ENCODE data around the gene LATS2. TPM values are rescaled to one million over a fixed set of nuclear protein-coding genes. Genes with fewer than 3 reads are reported as not detected.

The LATS2 gene
- total RNA-seq, 3 donors from 2014 or later (not counting 1 experiment from before 2014, with no cell fraction given): 28.8 to 34.8 (median 29.0) TPM

GRCh38 chr13:21037656-21038055, 23.7 kb downstream of the LATS2 start:
- 92% methylated on average over 8 of the region's 8 CpGs for WGBS (ENCODE audit: insufficient coverage)
- no peaks in the 10 kb centered on the region for H3K9me3 ChIP-seq (ENCODE audit: control insufficient read depth, insufficient read depth, low read length)
- TF ChIP-seq CTCF (IDR thresholded peaks at IDR 0.05): no peak
- Mint-ChIP-seq H3K4me1 (peaks cover 50 to 65% of the 10 kb centered on the region in 2 donors), H3K36me3 (no peaks in the 10 kb centered on the region), H3K27me3 (ENCODE audit: low read depth in 2 of 2) (no peaks in the 10 kb centered on the region), H3K27ac (no peak overlapping the region), H3K4me3 (no peak overlapping the region), H3K9me3 (no peaks in the 10 kb centered on the region)
- ATAC-seq: no peak
- no peak overlapping the region for H3K27ac ChIP-seq (ENCODE audit: low read length)
- H3K4me3 ChIP-seq (ENCODE audit: low read length): no peak overlapping the region
- intact Hi-C loops (cut with micrococcal nuclease): no loop called here
- peaks cover 31% of the 10 kb centered on the region for H3K4me1 ChIP-seq (ENCODE audit: control insufficient read depth, insufficient read depth, low read length)
- H3K36me3 ChIP-seq (ENCODE audit: control insufficient read depth, insufficient read depth, low read length): no peaks in the 10 kb centered on the region
- no peak for DNase-seq
- no peaks in the 10 kb centered on the region for H3K27me3 ChIP-seq (ENCODE audit: control insufficient read depth, insufficient read depth, low read length)

GRCh38 chr13:21035498-21035897, 25.9 kb downstream of the LATS2 start:
- WGBS (ENCODE audit: insufficient coverage): 63% methylated on average over 5 of the region's 5 CpGs
- ATAC-seq: no peak
- intact Hi-C loops (cut with micrococcal nuclease): no loop called here
- Mint-ChIP-seq H3K27me3 (ENCODE audit: low read depth in 2 of 2) (no peaks in the 10 kb centered on the region), H3K27ac (peak overlapping the region; percentile 3 to 35), H3K9me3 (no peaks in the 10 kb centered on the region), H3K4me1 (peaks cover 57 to 65% of the 10 kb centered on the region in 2 donors), H3K4me3 (no peak overlapping the region), H3K36me3 (no peaks in the 10 kb centered on the region)
- Histone ChIP-seq H3K9me3 (ENCODE audit: control insufficient read depth, insufficient read depth, low read length) (no peaks in the 10 kb centered on the region), H3K36me3 (ENCODE audit: control insufficient read depth, insufficient read depth, low read length) (no peaks in the 10 kb centered on the region), H3K27me3 (ENCODE audit: control insufficient read depth, insufficient read depth, low read length) (no peaks in the 10 kb centered on the region), H3K27ac (ENCODE audit: low read length) (no peak overlapping the region), H3K4me3 (ENCODE audit: low read length) (no peak overlapping the region), H3K4me1 (ENCODE audit: control insufficient read depth, insufficient read depth, low read length) (peaks cover 32% of the 10 kb centered on the region)
- no peak for TF ChIP-seq CTCF (IDR thresholded peaks at IDR 0.05)
- DNase-seq: no peak

- H3K4me1 Mint-ChIP-seq: peaks cover 57 to 61% of the 10 kb centered on the region in 2 donors
- peak overlapping the region in 1 of 2 donors; percentile 84 for H3K27ac Mint-ChIP-seq
- no peak for TF ChIP-seq CTCF (IDR thresholded peaks at IDR 0.05)
- ATAC-seq: peak in 2 of 3 donors; percentile 38 to 57
- H3K9me3 ChIP-seq (ENCODE audit: control insufficient read depth, insufficient read depth, low read length): no peaks in the 10 kb centered on the region
- no peak overlapping the region for H3K27ac ChIP-seq (ENCODE audit: low read length)
- no peaks in the 10 kb centered on the region for H3K27me3 Mint-ChIP-seq (ENCODE audit: low read depth in 2 of 2)
- H3K9me3 Mint-ChIP-seq: no peaks in the 10 kb centered on the region
- H3K36me3 ChIP-seq (ENCODE audit: control insufficient read depth, insufficient read depth, low read length): no peaks in the 10 kb centered on the region
- WGBS (ENCODE audit: insufficient coverage): 27% methylated on average over 5 of the region's 8 CpGs
- no peak for DNase-seq
- H3K27me3 ChIP-seq (ENCODE audit: control insufficient read depth, insufficient read depth, low read length): no peaks in the 10 kb centered on the region
- no peaks in the 10 kb centered on the region for H3K36me3 Mint-ChIP-seq
- intact Hi-C loops (cut with micrococcal nuclease): no loop called here
- H3K4me1 ChIP-seq (ENCODE audit: control insufficient read depth, insufficient read depth, low read length): peaks cover 27% of the 10 kb centered on the region
- H3K4me3 ChIP-seq (ENCODE audit: low read length): no peak overlapping the region
- H3K4me3 Mint-ChIP-seq: no peak overlapping the region
These were observed 26.7 kb downstream of the LATS2 start for GRCh38 chr13:21034603-21035191.
